Activated T-cell treated with anti-CD3 and anti-CD28 coated beads for 4 hours (primary cell): ENCODE data around the gene DLGAP4.

Experiments
- DNase-seq: peaks from one replicate; pipeline ENCODE4 v3.0.0-alpha.2; 2020

DLGAP4 gene

GRCh38 chr20:36418711-36419110 lies 112.6 kb downstream of the DLGAP4 start:
- no peak for DNase-seq

GRCh38 chr20:36421641-36422040 lies 115.5 kb downstream of the DLGAP4 start:
- no peak for DNase-seq

GRCh38 chr20:36424314-36424713 lies 118.2 kb downstream of the DLGAP4 start:
- DNase-seq, result no peak

GRCh38 chr20:36425166-36425565 lies 119.0 kb downstream of the DLGAP4 start:
- no peak for DNase-seq

GRCh38 chr20:36431604-36432003 lies 125.5 kb downstream of the DLGAP4 start:
- no peak for DNase-seq

GRCh38 chr20:36432096-36432495 lies 126.0 kb downstream of the DLGAP4 start:
- no peak for DNase-seq

GRCh38 chr20:36434383-36434782 lies 128.2 kb downstream of the DLGAP4 start:
- no peak for DNase-seq

- no peak for DNase-seq
Measured at GRCh38 chr20:36435124-36435523, 129.0 kb downstream of the DLGAP4 start.

- peak; percentile 83 for DNase-seq
Measured at GRCh38 chr20:36435592-36436541, 129.7 kb downstream of the DLGAP4 start.

GRCh38 chr20:36439040-36439730 lies 133.0 kb downstream of the DLGAP4 start:
- peak; percentile 57 for DNase-seq

- no peak for DNase-seq
Measured at GRCh38 chr20:36439731-36440072, 133.6 kb downstream of the DLGAP4 start.

- DNase-seq, result no peak
Measured at GRCh38 chr20:36440370-36441026, 134.4 kb downstream of the DLGAP4 start.

GRCh38 chr20:36441027-36441414 lies 134.9 kb downstream of the DLGAP4 start:
- no peak for DNase-seq

GRCh38 chr20:36441416-36441815 lies 135.3 kb downstream of the DLGAP4 start:
- DNase-seq, result no peak

- no peak for DNase-seq
Measured at GRCh38 chr20:36445847-36446246, 139.7 kb downstream of the DLGAP4 start.

- no peak for DNase-seq
Measured at GRCh38 chr20:36446557-36446956, 140.4 kb downstream of the DLGAP4 start.

GRCh38 chr20:36447101-36447500 lies 141.0 kb downstream of the DLGAP4 start:
- no peak for DNase-seq

- DNase-seq, result no peak
Measured at GRCh38 chr20:36449663-36450062, 143.5 kb downstream of the DLGAP4 start.

GRCh38 chr20:36454332-36454697 lies 148.2 kb downstream of the DLGAP4 start:
- no peak for DNase-seq

- no peak for DNase-seq
Measured at GRCh38 chr20:36454698-36455427, 148.7 kb downstream of the DLGAP4 start.

GRCh38 chr20:36455972-36456625 lies 150.0 kb downstream of the DLGAP4 start:
- DNase-seq, result no peak
